ENCODE results near the gene ORM1.
A peak's percentile ranks its signal among the peaks of the same experiment; 100 is the strongest.

The ORM1 gene

DNA sequence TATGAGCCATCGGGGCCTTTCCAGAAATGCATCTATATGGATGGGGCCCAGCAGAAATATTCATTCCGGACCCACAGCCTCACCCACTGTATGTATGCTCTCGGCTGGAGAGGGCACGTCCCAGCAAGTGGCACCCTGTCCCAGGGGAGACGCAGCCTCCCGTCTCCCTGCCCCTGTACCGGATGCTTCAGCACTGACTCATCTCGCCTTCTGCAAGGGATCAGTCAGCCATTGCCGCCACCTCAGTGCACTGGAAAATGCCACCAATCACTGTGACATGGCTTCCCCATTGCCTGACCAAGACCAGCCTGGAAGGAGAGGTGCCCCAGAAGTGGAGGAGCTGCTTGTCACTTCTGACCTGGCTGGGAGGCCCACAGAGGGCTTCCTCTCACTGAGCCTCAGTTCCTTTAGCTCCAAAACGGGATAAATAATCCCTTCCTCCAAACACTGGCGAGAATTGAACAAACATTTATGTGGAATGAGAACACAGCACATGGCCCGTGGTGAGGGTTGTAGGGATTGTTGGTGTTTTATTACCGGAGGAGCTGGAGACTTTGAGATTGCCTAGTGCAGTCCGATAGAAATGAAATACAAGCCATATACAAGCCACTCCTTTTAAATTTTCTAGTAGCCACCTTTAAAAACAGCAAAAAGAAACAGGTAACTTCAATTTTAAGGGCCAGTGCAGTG lies 43.9 kb upstream of the ORM1 start:
- peak; percentile 54 for DNase-seq (ENCODE audit: low read depth)
- H3K4me3 ChIP-seq (replicated peaks; ENCODE audit: low read depth, low read length): no peak overlapping the region
- TF ChIP-seq, protein P1, sequence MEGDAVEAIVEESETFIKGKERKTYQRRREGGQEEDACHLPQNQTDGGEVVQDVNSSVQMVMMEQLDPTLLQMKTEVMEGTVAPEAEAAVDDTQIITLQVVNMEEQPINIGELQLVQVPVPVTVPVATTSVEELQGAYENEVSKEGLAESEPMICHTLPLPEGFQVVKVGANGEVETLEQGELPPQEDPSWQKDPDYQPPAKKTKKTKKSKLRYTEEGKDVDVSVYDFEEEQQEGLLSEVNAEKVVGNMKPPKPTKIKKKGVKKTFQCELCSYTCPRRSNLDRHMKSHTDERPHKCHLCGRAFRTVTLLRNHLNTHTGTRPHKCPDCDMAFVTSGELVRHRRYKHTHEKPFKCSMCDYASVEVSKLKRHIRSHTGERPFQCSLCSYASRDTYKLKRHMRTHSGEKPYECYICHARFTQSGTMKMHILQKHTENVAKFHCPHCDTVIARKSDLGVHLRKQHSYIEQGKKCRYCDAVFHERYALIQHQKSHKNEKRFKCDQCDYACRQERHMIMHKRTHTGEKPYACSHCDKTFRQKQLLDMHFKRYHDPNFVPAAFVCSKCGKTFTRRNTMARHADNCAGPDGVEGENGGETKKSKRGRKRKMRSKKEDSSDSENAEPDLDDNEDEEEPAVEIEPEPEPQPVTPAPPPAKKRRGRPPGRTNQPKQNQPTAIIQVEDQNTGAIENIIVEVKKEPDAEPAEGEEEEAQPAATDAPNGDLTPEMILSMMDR (IDR thresholded peaks at IDR 0.05; ENCODE audit: low read length, missing control alignments): no peak

DNA sequence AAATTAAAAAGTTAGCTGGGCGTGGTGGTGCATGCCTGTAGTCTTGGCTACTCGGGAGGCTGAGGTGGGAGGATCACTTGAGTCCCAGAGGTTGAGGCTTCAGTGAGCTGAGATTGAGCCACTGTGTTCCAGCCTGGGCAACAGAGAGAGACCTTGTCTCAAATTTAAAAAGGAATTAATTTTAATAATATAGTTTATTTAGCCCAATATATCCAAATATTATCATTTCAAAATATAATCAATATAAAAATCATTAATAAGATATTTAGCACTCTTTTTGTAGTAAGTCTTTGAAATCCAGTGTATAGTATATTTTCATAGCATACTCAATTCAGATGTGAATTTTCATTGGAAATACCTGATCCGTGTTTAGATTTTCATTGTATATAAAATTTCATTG lies 43.2 kb upstream of the ORM1 start:
- TF ChIP-seq, protein P1 (IDR thresholded peaks at IDR 0.05; ENCODE audit: low read length, missing control alignments): no peak
- no peak for DNase-seq (ENCODE audit: low read depth)
- H3K4me3 ChIP-seq (replicated peaks; ENCODE audit: low read depth, low read length): no peak overlapping the region

DNA sequence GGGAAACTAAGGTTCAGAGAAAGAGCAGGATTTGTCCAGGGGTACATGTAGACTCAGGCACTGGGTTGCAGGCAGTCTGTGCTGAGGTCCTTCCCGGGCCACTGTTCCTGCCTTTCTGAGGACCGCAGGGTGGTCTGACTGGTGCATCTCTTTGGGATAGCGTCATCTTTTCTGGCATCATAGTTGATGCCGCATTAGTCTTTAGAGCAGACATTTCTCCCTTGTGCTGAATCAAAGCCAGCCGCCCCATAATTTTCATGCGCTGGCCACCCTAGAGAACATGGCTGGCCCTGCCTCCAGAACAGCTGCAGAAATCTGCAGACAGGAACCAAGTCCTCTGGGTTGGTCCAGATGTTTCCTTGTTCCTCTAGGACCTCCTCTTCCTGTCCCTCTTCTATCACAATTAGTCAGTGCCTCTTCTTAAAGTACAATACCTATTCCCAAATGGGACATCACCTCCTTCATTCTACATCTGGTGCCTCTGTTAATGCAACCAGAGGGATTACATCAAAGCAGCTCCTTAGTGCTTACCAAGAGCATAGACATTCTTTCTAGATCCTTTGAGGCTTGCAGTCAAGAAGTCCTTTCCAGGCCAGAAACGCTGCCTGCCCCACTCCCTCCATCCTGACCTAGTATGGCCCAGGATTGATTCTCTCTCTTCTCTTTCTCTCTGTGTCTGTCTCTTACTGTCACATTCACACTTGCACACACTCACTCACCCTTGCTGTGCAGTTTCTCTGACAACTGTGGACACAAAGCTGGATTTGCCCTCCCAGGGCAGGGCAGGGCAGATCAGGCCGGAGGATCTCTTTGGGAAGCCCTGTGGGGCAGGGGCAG lies 42.0 kb upstream of the ORM1 start:
- TF ChIP-seq, protein P1 (IDR thresholded peaks at IDR 0.05; ENCODE audit: low read length, missing control alignments): no peak
- DNase-seq (ENCODE audit: low read depth): no peak
- H3K4me3 ChIP-seq (replicated peaks; ENCODE audit: low read depth, low read length): no peak overlapping the region

DNA sequence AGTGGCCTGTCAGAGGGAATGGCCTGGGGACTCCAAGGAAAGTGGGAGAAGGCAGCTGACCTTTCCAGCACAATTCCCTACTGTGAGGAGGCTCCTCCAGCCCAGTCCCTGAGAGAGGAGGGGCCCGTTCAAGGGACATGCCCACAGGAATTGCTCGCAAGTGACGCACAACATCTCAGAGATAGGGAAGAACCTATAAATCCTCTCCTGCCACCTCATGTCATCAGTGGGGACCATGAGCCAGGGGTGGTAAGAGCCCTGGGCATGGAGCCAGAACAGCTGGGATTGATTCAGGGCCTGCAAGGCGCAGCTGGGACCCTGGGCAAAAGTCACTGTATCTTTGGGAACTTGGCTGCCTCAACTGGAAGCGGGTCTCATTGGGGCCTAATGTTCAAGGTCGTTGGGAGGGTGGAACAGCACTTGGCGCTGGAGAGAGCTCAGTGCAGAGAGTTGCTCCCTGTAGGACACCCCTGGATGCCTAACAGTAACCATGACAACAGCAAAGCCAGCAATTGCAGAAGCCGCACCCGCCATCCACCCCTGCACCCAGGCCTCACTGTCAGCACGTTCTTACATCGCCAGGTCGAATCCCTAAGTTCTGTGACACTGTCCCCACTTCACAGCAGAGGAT lies 41.3 kb upstream of the ORM1 start:
- DNase-seq (ENCODE audit: low read depth): peak; percentile 31
- TF ChIP-seq, protein P1 (IDR thresholded peaks at IDR 0.05; ENCODE audit: low read length, missing control alignments): no peak
- H3K4me3 ChIP-seq (replicated peaks; ENCODE audit: low read depth, low read length): no peak overlapping the region

DNA sequence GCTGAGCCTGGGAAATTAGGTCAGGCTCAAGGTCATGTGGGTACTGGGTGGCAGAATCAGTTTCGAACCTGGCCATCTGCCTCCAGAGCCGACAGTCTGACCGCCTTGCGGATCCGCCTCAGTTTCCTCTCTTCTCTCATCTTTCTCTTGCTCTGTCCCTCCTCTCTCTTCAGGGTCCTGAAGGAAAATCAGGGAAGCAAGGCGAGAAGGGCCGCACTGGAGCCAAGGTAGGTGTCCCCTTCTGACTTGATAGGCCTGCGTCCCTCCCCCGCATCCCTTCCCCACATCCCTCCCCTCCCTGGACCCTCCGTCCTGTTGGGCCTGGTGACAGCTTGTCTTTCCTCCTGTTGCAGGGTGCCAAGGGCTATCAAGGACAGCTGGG lies 40.8 kb upstream of the ORM1 start:
- TF ChIP-seq, protein P1 (IDR thresholded peaks at IDR 0.05; ENCODE audit: low read length, missing control alignments): no peak
- no peak for DNase-seq (ENCODE audit: low read depth)
- no peak overlapping the region for H3K4me3 ChIP-seq (replicated peaks; ENCODE audit: low read depth, low read length)

DNA sequence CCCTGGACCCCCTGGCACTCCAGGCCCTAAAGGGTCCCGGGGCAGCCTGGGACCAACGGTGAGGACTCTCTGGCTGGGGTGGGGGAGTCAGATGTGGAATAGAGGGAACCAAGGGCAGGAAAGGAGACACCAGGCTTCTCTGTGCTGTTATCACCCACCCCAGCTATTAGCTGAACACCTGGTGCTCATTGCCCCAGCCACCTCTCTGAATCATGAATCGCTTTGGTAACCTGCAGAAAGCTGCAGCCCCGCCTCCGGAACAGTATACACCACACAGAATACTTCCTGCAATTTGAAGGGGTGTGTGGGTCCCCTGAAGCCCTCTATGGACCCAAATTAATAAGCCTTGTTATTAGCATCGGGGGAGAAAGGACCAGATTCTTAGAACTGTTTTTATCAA lies 40.4 kb upstream of the ORM1 start:
- no peak for DNase-seq (ENCODE audit: low read depth)
- TF ChIP-seq, protein P1 (IDR thresholded peaks at IDR 0.05; ENCODE audit: low read length, missing control alignments): no peak
- no peak overlapping the region for H3K4me3 ChIP-seq (replicated peaks; ENCODE audit: low read depth, low read length)
